Keratinocyte (primary cell): ENCODE results near the gene SAMD4A.

Experiments used
- EZH2 ChIP-seq: IDR thresholded peaks from one replicate; pipeline ENCODE4 v1.6.1; 2012; ENCODE audit warnings: inconsistent platforms, mild to moderate bottlenecking, low read length, moderate library complexity
- TF ChIP-seq, protein P1 (sequence below), 3 experiments: IDR thresholded peaks in 1 of 3; conservative IDR thresholded peaks in 1 of 3; optimal IDR thresholded peaks in 1 of 3; 2 replicates in 2 of 3; 3 replicates in 1 of 3; pipeline versions ENCODE3 to v1.5.1; 2011; ENCODE audit warnings: low read length in 3 of 3, mild to moderate bottlenecking in 3 of 3, moderate library complexity in 2 of 3, control low read depth in 1 of 3, inconsistent platforms in 1 of 3; ENCODE audit not compliant: insufficient read depth in 2 of 3; ENCODE audit errors: extremely low read depth in 1 of 3

DNA sequence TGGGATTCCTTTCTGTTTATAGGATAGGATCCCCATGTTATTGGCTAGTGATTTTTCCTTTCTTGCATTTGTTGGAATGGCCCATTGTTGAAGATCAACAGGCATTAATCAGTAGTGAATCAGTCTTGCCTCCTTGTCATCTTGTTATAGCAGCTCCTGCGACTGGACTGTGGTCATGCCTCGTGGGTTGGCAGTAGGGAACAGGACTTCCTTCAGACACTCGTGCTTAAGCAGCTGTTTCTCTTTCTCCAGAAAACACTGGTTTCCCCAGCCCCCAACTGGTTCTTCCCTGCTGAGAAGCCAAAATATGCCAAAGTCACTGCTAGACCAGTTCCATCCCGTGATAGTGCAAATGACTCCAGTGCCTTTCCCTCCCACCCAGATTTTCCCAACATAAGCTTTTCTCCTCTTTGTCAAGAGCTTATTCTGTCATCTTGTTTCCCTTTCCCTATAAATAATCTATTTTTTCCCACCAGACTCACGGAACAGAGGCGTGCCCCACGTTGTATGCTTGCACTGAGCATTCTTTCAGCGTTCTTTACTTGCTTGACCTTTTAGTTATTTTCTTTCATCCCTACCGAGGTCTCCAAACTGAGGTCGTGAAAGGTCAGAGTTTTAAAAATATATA lies 83.5 kb downstream of the SAMD4A start:
- TF ChIP-seq, protein P1, sequence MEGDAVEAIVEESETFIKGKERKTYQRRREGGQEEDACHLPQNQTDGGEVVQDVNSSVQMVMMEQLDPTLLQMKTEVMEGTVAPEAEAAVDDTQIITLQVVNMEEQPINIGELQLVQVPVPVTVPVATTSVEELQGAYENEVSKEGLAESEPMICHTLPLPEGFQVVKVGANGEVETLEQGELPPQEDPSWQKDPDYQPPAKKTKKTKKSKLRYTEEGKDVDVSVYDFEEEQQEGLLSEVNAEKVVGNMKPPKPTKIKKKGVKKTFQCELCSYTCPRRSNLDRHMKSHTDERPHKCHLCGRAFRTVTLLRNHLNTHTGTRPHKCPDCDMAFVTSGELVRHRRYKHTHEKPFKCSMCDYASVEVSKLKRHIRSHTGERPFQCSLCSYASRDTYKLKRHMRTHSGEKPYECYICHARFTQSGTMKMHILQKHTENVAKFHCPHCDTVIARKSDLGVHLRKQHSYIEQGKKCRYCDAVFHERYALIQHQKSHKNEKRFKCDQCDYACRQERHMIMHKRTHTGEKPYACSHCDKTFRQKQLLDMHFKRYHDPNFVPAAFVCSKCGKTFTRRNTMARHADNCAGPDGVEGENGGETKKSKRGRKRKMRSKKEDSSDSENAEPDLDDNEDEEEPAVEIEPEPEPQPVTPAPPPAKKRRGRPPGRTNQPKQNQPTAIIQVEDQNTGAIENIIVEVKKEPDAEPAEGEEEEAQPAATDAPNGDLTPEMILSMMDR (optimal IDR thresholded peaks at IDR 0.05 in 1 of 3, IDR thresholded peaks at IDR 0.05 in 1 of 3, conservative IDR thresholded peaks at IDR 0.05 in 1 of 3; ENCODE audit: extremely low read depth in 1 of 3, insufficient read depth in 2 of 3, low read length in 3 of 3), result no peak
- TF ChIP-seq EZH2, result no peak
